WTC11 (cell line): ENCODE results near the gene MYO1F. TPM values are rescaled to one million over a fixed set of nuclear protein-coding genes. Genes with fewer than 3 reads are reported as not detected.

ENCODE experiments used
- ATAC-seq: fragments of 200-7000 bp; cut with Tn5 transposase; 2 replicates; pipeline ENCODE4 v1.10.0; 2021; ENCODE audit warnings: mild to moderate bottlenecking, moderate library complexity
- CTCF ChIA-PET: fragments of 300-600 bp; sonication (Branson Sonifier 250); formaldehyde crosslinking; loops from one replicate; lab custom pipeline; 2021; ENCODE audit warnings: antibody characterized with exemption; lab: Charles Lee
- POLR2A ChIA-PET: fragments of 350-600 bp; sonication (Branson Sonifier 250); formaldehyde crosslinking; loops from one replicate; lab custom pipeline; 2021; ENCODE audit warnings: antibody characterized with exemption; lab: Charles Lee
- DNase-seq: peaks from one replicate; pipeline ENCODE4 v3.0.0; 2021; ENCODE audit warnings: low spot score
- H3K27ac Mint-ChIP-seq: 2 replicates; pipeline ENCODE4 v1.8.0; 2021; ENCODE audit warnings: mixed read lengths
- H3K27me3 Mint-ChIP-seq: 2 replicates; pipeline ENCODE4 v1.8.0; 2021; ENCODE audit warnings: low read depth, mild to moderate bottlenecking, moderate library complexity, mixed read lengths
- H3K36me3 Mint-ChIP-seq: 2 replicates; pipeline ENCODE4 v1.8.0; 2021; ENCODE audit warnings: mixed read lengths
- H3K4me1 Mint-ChIP-seq: 2 replicates; pipeline ENCODE4 v1.8.0; 2022; ENCODE audit warnings: mixed read lengths
- H3K4me3 Mint-ChIP-seq: 2 replicates; pipeline ENCODE4 v1.8.0; 2021; ENCODE audit warnings: mild to moderate bottlenecking, moderate library complexity, mixed read lengths
- H3K9me3 Mint-ChIP-seq: 2 replicates; pipeline ENCODE4 v1.8.0; 2021; ENCODE audit warnings: mixed read lengths
- E2F5 ChIP-seq: sonication (generic); formaldehyde crosslinking; IDR thresholded peaks from 2 replicates; pipeline ENCODE4 v1.8.1; 2022; ENCODE audit warnings: mild to moderate bottlenecking, moderate library complexity, missing genetic modification reagents
- ELF4 ChIP-seq: sonication (generic); formaldehyde crosslinking; IDR thresholded peaks from 2 replicates; pipeline ENCODE4 v1.8.1; 2022; ENCODE audit warnings: low read depth, mild to moderate bottlenecking, moderate library complexity, missing genetic modification reagents
- EMX1 ChIP-seq: fragments of 250-450 bp; sonication (Bioruptor Pico); IDR thresholded peaks from 2 replicates; pipeline ENCODE4 v1.8.0; 2021; ENCODE audit warnings: mild to moderate bottlenecking
- ESRRA ChIP-seq: sonication (generic); formaldehyde crosslinking; IDR thresholded peaks from 2 replicates; pipeline ENCODE4 v1.8.1; 2022; ENCODE audit warnings: mild to moderate bottlenecking, missing genetic modification reagents, borderline replicate concordance
- FOXP1 ChIP-seq: sonication (generic); formaldehyde crosslinking; IDR thresholded peaks from 2 replicates; pipeline ENCODE4 v1.8.0; 2022; ENCODE audit warnings: missing genetic modification reagents, mild to moderate bottlenecking, moderate library complexity, borderline replicate concordance
- IRF2 ChIP-seq: sonication (generic); formaldehyde crosslinking; IDR thresholded peaks from 2 replicates; pipeline ENCODE4 v1.8.0; 2022; ENCODE audit warnings: low read depth, missing genetic modification reagents, borderline replicate concordance
- MXD4 ChIP-seq: fragments of 250-450 bp; sonication (Bioruptor Pico); IDR thresholded peaks from 2 replicates; pipeline ENCODE4 v1.8.0; 2021; ENCODE audit warnings: mild to moderate bottlenecking, moderate library complexity, borderline replicate concordance
- PREB ChIP-seq: sonication (generic); formaldehyde crosslinking; IDR thresholded peaks from 2 replicates; pipeline ENCODE4 v1.8.1; 2022; ENCODE audit warnings: mild to moderate bottlenecking, missing genetic modification reagents, moderate library complexity, borderline replicate concordance
- RELA ChIP-seq: sonication (generic); formaldehyde crosslinking; IDR thresholded peaks from 2 replicates; pipeline ENCODE4 v1.8.1; 2022; ENCODE audit warnings: missing genetic modification reagents, mild to moderate bottlenecking, borderline replicate concordance
- RORB ChIP-seq: fragments of 250-450 bp; sonication (Bioruptor Pico); IDR thresholded peaks from 2 replicates; pipeline ENCODE4 v1.9.0; 2021; ENCODE audit warnings: mild to moderate bottlenecking
- SMAD4 ChIP-seq: sonication (generic); formaldehyde crosslinking; IDR thresholded peaks from 2 replicates; pipeline ENCODE4 v1.8.0; 2022; ENCODE audit warnings: mild to moderate bottlenecking, missing genetic modification reagents
- STAT6 ChIP-seq: sonication (generic); formaldehyde crosslinking; conservative IDR thresholded peaks from 2 replicates; pipeline ENCODE4 v1.8.1; 2023; ENCODE audit warnings: mild to moderate bottlenecking, low read depth, missing genetic modification reagents, moderate library complexity
- TCF7 ChIP-seq: sonication (generic); formaldehyde crosslinking; IDR thresholded peaks from 2 replicates; pipeline ENCODE4 v1.8.0; 2022; ENCODE audit warnings: mild to moderate bottlenecking, low read depth, missing genetic modification reagents, moderate library complexity
- ZBTB21 ChIP-seq: sonication (generic); formaldehyde crosslinking; IDR thresholded peaks from 2 replicates; pipeline ENCODE4 v1.8.1; 2023; ENCODE audit warnings: mild to moderate bottlenecking, missing genetic modification reagents, borderline replicate concordance
- ZBTB43 ChIP-seq: sonication (generic); formaldehyde crosslinking; IDR thresholded peaks from 2 replicates; pipeline ENCODE4 v1.8.1; 2023; ENCODE audit warnings: mild to moderate bottlenecking, missing genetic modification reagents
- ZMAT4 ChIP-seq: fragments of 250-450 bp; sonication (Bioruptor Pico); IDR thresholded peaks from 2 replicates; pipeline ENCODE4 v1.9.0; 2021; ENCODE audit warnings: mild to moderate bottlenecking
- ZNF138 ChIP-seq: sonication (generic); formaldehyde crosslinking; conservative IDR thresholded peaks from 2 replicates; pipeline ENCODE4 v1.8.1; 2022; ENCODE audit warnings: mild to moderate bottlenecking, moderate library complexity, missing genetic modification reagents
- ZNF219 ChIP-seq: sonication (generic); formaldehyde crosslinking; IDR thresholded peaks from 2 replicates; pipeline ENCODE4 v1.8.0; 2023; ENCODE audit warnings: missing genetic modification reagents, mild to moderate bottlenecking, borderline replicate concordance
- ZNF232 ChIP-seq: sonication (generic); formaldehyde crosslinking; IDR thresholded peaks from 2 replicates; pipeline ENCODE4 v1.8.0; 2022; ENCODE audit warnings: mild to moderate bottlenecking, missing genetic modification reagents
- ZNF281 ChIP-seq: sonication (generic); formaldehyde crosslinking; IDR thresholded peaks from 2 replicates; pipeline ENCODE4 v1.8.0; 2023; ENCODE audit warnings: mild to moderate bottlenecking, missing genetic modification reagents
- ZNF317 ChIP-seq: sonication (generic); formaldehyde crosslinking; IDR thresholded peaks from 2 replicates; pipeline ENCODE4 v1.8.1; 2023; ENCODE audit warnings: low read depth, mild to moderate bottlenecking, moderate library complexity, missing genetic modification reagents, borderline replicate concordance
- total RNA-seq: library from RNA; stranded (reverse); gene quantifications from 3 replicates; pipeline ENCODE4 v1.2.3, GENCODE V29; 2021

The MYO1F gene
- total RNA-seq, 1 experiment from 2014 or later: 2.8 TPM

GRCh38 chr19:8600816-8601215, 23.6 kb upstream of the MYO1F start:
- ATAC-seq (no peak), DNase-seq (no peak)
- ChIA-PET POLR2A (no interaction called here), CTCF (no interaction called here)
- H3K4me3 Mint-ChIP-seq: no peak overlapping the region
- H3K4me1 Mint-ChIP-seq: no peaks in the 10 kb centered on the region
- peaks cover 50% of the 10 kb centered on the region for H3K36me3 Mint-ChIP-seq
- no peaks in the 10 kb centered on the region for H3K27me3 Mint-ChIP-seq
- TF ChIP-seq RELA (CRISPR knock-in tag): no peak
- no peak for TF ChIP-seq ESRRA (CRISPR knock-in tag)
- TF ChIP-seq ZNF219: no peak
- no peak for TF ChIP-seq TCF7 (CRISPR knock-in tag)
- no peak for TF ChIP-seq ZNF317 (CRISPR knock-in tag)
- no peak for TF ChIP-seq ELF4 (CRISPR knock-in tag)
- no peak for TF ChIP-seq E2F5 (CRISPR knock-in tag)
- TF ChIP-seq ZMAT4 (CRISPR knock-in tag): no peak
- TF ChIP-seq SMAD4 (CRISPR knock-in tag): no peak
- TF ChIP-seq RORB (CRISPR knock-in tag): no peak
- no peak for TF ChIP-seq ZBTB43 (CRISPR knock-in tag)
- no peak for TF ChIP-seq ZNF138 (CRISPR knock-in tag)
- H3K27ac Mint-ChIP-seq: no peak overlapping the region
- no peaks in the 10 kb centered on the region for H3K9me3 Mint-ChIP-seq

- Mint-ChIP-seq H3K9me3 (no peaks in the 10 kb centered on the region), H3K36me3 (peaks cover 46% of the 10 kb centered on the region), H3K4me3 (no peak overlapping the region), H3K27ac (no peak overlapping the region), H3K4me1 (no peaks in the 10 kb centered on the region), H3K27me3 (no peaks in the 10 kb centered on the region)
- DNase-seq (no peak), ATAC-seq (no peak)
- TF ChIP-seq FOXP1 (no peak), ZNF232 (no peak), PREB (no peak), ZNF281 (CRISPR knock-in tag) (no peak)
- POLR2A ChIA-PET: no interaction called here
- CTCF ChIA-PET: interaction anchor here (0.6 to 1.7 kb wide), 2 partner anchors 16 to 19 kb away, joined by 5 to 8 read pairs; no protein-coding TSS in a partner anchor
These were observed 22.8 kb upstream of the MYO1F start for GRCh38 chr19:8600064-8600463.

GRCh38 chr19:8596168-8596567, 18.9 kb upstream of the MYO1F start:
- CTCF ChIA-PET: interaction anchor here (6.2 kb wide), 1 partner anchor 16 kb away, joined by 54 read pairs; the partner anchor contains the start of gene MYO1F
- Mint-ChIP-seq H3K4me1 (peaks cover 5% of the 10 kb centered on the region), H3K9me3 (peaks cover 10% of the 10 kb centered on the region), H3K4me3 (no peak overlapping the region), H3K27me3 (peaks cover 23% of the 10 kb centered on the region), H3K36me3 (peaks cover 35% of the 10 kb centered on the region), H3K27ac (no peak overlapping the region)
- no peak for DNase-seq
- POLR2A ChIA-PET: no interaction called here
- no peak for ATAC-seq
- TF ChIP-seq ZNF232 (no peak), SMAD4 (CRISPR knock-in tag) (no peak), MXD4 (CRISPR knock-in tag) (no peak), ZBTB21 (CRISPR knock-in tag) (no peak), EMX1 (CRISPR knock-in tag) (no peak), IRF2 (no peak), STAT6 (CRISPR knock-in tag) (no peak)
